Thoracic aorta (tissue), 2 donors: ENCODE measurements around the gene SAMD1. TPM values are rescaled to one million over a fixed set of nuclear protein-coding genes. Genes with fewer than 3 reads are reported as not detected.

Experiments
- ATAC-seq: fragments of 150-250 bp; one replicate; pipeline ENCODE4 v1.8.0; 2017; ENCODE audit warnings: low read depth; ENCODE audit not compliant: insufficient number of reproducible peaks, low FRiP score
- DNase-seq: peaks from one replicate; pipeline ENCODE4 v3.0.0-alpha.2; 2020; ENCODE audit warnings: low spot score
- H3K27ac ChIP-seq, 2 donors: fragments of 200-600 bp; sonication (generic); 1 replicate in 1 of 2; 2 replicates in 1 of 2; pipeline ENCODE4 v1.5.1; 2016; ENCODE audit warnings: mild to moderate bottlenecking in 2 of 2, moderate library complexity in 2 of 2
- H3K27me3 ChIP-seq: fragments of 200-600 bp; sonication (generic); replicated peaks from 2 replicates; pipeline ENCODE4 v1.6.0; 2016; ENCODE audit warnings: mild to moderate bottlenecking; ENCODE audit not compliant: insufficient read depth
- H3K36me3 ChIP-seq: fragments of 200-600 bp; sonication (generic); one replicate; pipeline ENCODE4 v1.5.1; 2016
- H3K4me1 ChIP-seq, 2 donors: fragments of 200-600 bp; sonication (generic); 1 replicate in 1 of 2; 2 replicates in 1 of 2; pipeline versions ENCODE4 v1.5.1 to v1.6.0; 2016; ENCODE audit warnings: low read depth in 2 of 2, mild to moderate bottlenecking in 1 of 2; ENCODE audit not compliant: control insufficient read depth in 1 of 2
- H3K4me3 ChIP-seq: fragments of 200-600 bp; sonication (generic); 2 replicates; pipeline ENCODE4 v1.5.1; 2016; ENCODE audit warnings: mild to moderate bottlenecking
- H3K9me3 ChIP-seq: fragments of 200-600 bp; sonication (generic); 2 replicates; pipeline ENCODE4 v1.5.1; 2016
- total RNA-seq, 2 donors: library from RNA; depleted of rRNA; stranded (reverse); fragments of >200 nt; gene quantifications; one replicate each; pipeline versions ENCODE4 v1.1.0 to v1.2.3, GENCODE V29; 2016
- TF ChIP-seq, protein P1 (sequence below): fragments of 200-600 bp; sonication (generic); IDR thresholded peaks from one replicate; pipeline ENCODE4 v1.5.1; 2019; ENCODE audit warnings: antibody characterized with exemption

The SAMD1 gene
- total RNA-seq, 2 donors from 2014 or later, result 8.9 to 27.5 TPM

- Histone ChIP-seq H3K4me1 (peaks cover 6 to 38% of the 10 kb centered on the region in 2 donors), H3K9me3 (no peaks in the 10 kb centered on the region), H3K27ac (peak overlapping the region; percentile 84 to 95), H3K27me3 (no peaks in the 10 kb centered on the region), H3K4me3 (peak overlapping the region; percentile 92), H3K36me3 (no peaks in the 10 kb centered on the region)
- ATAC-seq (peak; percentile 16), DNase-seq (no peak)
- TF ChIP-seq, protein P1, sequence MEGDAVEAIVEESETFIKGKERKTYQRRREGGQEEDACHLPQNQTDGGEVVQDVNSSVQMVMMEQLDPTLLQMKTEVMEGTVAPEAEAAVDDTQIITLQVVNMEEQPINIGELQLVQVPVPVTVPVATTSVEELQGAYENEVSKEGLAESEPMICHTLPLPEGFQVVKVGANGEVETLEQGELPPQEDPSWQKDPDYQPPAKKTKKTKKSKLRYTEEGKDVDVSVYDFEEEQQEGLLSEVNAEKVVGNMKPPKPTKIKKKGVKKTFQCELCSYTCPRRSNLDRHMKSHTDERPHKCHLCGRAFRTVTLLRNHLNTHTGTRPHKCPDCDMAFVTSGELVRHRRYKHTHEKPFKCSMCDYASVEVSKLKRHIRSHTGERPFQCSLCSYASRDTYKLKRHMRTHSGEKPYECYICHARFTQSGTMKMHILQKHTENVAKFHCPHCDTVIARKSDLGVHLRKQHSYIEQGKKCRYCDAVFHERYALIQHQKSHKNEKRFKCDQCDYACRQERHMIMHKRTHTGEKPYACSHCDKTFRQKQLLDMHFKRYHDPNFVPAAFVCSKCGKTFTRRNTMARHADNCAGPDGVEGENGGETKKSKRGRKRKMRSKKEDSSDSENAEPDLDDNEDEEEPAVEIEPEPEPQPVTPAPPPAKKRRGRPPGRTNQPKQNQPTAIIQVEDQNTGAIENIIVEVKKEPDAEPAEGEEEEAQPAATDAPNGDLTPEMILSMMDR, result no peak
These were observed 17.2 kb downstream of the SAMD1 start for GRCh38 chr19:14073261-14073924.

GRCh38 chr19:14072535-14073260 lies 17.9 kb downstream of the SAMD1 start, which contains the start of gene MISP3:
Gene MISP3, plus strand, starts transcription at chr19:14072786. Its CDS starts 524 bp downstream, at chr19:14073310.
- H3K36me3 ChIP-seq, result no peaks in the 10 kb centered on the region
- peak within 1 kb of the TSS; percentile 92 for H3K4me3 ChIP-seq
- H3K9me3 ChIP-seq, result no peaks in the 10 kb centered on the region
- H3K4me1 ChIP-seq, result peaks cover 6 to 38% of the 10 kb centered on the region in 2 donors
- ATAC-seq, result no peak
- peak within 1 kb of the TSS; percentile 84 to 95 for H3K27ac ChIP-seq
- H3K27me3 ChIP-seq, result no peaks in the 10 kb centered on the region
- TF ChIP-seq, protein P1, result no peak
- no peak for DNase-seq

DNA sequence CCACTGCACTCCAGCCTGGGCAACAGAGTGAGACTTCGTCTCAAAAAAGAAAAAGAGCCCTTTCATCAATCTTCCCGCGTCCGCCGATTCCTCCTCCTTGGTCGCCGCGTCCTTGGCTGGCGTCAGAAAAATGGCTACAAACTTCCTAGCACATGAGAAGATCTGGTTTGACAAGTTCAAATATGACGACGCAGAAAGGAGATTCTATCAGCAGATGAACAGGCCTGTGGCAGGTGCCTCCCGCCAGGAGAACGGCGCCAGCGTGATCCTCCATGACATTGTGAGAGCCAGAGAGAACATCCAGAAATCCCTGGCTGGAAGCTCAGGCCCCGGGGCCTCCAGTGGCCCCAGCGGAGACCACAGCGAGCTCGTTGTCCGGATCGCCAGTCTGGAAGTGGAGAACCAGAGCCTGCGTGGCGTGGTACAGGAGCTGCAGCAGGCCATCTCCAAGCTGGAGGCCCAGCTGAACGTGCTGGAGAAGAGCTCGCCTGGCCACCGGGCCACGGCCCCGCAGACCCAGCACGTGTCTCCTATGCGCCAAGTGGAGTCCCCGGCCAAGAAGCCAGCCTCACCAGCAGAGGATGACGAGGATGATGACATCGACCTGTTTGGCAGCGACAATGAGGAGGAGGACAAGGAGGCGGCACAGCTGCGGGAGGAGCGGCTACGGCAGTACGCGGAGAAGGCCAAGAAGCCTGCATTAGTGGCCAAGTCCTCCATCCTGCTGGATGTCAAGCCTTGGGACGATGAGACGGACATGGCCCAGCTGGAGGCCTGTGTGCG lies 20.1 kb downstream of the SAMD1 start:
- Histone ChIP-seq H3K4me1 (peaks cover 3 to 31% of the 10 kb centered on the region in 2 donors), H3K4me3 (no peak overlapping the region), H3K27ac (no peak overlapping the region), H3K9me3 (no peaks in the 10 kb centered on the region), H3K36me3 (no peaks in the 10 kb centered on the region), H3K27me3 (no peaks in the 10 kb centered on the region)
- TF ChIP-seq, protein P1, result no peak
- ATAC-seq (no peak), DNase-seq (no peak)

DNA sequence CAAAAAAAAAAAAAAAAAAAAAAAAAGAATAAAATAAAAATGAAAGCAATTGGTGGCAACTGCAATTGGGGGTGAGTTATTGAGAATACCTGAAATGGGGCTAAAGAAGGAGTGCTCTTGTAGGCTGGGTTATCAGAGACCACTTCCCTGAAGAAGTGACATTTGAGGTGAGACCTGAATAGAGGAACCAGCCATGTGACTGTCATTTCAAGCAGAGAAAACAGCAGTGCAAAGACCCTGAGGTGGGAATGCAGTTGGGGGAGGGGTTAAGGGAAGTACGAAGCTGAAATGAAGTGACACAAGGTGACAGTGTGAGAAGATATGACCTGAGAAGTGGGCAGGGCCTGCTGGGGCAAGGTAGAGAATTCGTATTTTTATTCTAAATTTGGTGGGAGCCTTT lies 24.4 kb downstream of the SAMD1 start:
- no peak for DNase-seq
- no peaks in the 10 kb centered on the region for H3K9me3 ChIP-seq
- H3K4me1 ChIP-seq, result no peaks in the 10 kb centered on the region
- TF ChIP-seq, protein P1, result no peak
- no peaks in the 10 kb centered on the region for H3K36me3 ChIP-seq
- no peak overlapping the region for H3K27ac ChIP-seq
- no peak overlapping the region for H3K4me3 ChIP-seq
- ATAC-seq, result no peak
- no peaks in the 10 kb centered on the region for H3K27me3 ChIP-seq

DNA sequence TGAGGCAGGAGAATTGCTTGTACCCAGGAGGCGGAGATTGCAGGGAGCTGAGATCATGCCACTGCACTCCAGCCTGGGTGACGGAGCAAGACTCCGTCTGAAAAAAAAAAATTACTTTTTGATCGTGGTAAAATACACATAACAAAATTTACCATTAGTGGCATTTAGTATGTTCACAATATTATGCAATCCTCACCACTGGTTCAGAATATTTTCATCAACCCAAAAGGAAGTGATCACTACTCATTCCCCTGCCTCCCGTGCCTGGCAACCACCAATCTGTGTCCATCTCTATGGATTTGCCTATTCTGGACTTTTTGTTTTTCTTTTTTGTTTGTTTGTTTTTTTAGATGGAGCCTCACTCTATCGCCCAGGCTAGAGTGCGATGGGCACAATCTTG lies 27.4 kb downstream of the SAMD1 start:
- no peaks in the 10 kb centered on the region for H3K9me3 ChIP-seq
- no peaks in the 10 kb centered on the region for H3K27me3 ChIP-seq
- no peak for DNase-seq
- peaks cover 0 to 10% of the 10 kb centered on the region in 2 donors for H3K4me1 ChIP-seq
- no peaks in the 10 kb centered on the region for H3K36me3 ChIP-seq
- H3K27ac ChIP-seq, result no peak overlapping the region
- TF ChIP-seq, protein P1, result no peak
- ATAC-seq, result no peak
- no peak overlapping the region for H3K4me3 ChIP-seq
